ENCODE data around the gene LNPK.
"Not testable (repeated sequence)": the region's sequence is repeated elsewhere in the genome, so short reads cannot be mapped to it uniquely, and the experiment has no call there.

The LNPK gene, protein sequence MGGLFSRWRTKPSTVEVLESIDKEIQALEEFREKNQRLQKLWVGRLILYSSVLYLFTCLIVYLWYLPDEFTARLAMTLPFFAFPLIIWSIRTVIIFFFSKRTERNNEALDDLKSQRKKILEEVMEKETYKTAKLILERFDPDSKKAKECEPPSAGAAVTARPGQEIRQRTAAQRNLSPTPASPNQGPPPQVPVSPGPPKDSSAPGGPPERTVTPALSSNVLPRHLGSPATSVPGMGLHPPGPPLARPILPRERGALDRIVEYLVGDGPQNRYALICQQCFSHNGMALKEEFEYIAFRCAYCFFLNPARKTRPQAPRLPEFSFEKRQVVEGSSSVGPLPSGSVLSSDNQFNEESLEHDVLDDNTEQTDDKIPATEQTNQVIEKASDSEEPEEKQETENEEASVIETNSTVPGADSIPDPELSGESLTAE

DNA sequence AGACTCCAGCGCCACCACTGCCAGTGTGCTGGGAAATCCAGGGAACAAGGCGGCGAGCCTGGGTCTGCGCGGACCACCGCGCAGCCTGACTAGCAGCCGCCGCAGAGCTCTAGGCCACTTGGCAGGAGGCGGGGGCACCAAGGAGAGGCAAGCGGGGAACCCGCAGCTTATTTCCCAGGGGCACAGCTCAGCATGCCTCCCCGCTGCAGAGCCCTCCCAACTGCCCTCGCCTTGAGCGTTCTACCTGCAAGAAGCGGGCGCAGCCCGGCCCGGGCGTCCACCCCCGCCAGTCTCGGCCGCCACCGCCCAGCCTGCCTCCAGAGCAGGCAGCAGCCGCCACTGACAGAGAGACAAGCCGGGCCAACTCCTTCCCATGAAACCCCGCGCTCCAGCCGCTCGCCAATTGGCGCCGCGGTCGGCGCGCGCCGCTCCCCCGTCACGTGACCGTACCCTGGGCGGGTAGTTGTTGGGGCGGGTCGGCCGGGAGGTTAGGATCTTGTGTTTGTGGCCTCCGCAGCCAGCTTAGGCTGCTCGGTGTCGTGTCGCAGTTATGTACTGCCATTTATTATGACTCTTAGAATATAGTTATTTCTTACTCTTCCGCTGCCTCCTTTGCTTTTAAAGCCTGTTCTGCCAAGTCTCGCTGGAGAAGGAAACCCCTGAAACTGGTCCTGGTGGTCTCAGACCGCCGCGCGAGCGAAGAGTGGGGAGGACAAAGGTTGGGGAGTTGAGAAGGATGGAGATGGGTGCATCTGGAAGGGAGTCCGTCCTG is at the start of gene LNPK:
LNPK (minus strand) TSS at position 352 of the 772 bp plus-strand sequence. CDS start 6,683 bp downstream, outside the sequence.
- peak; percentile 92 for DNase-seq

DNA sequence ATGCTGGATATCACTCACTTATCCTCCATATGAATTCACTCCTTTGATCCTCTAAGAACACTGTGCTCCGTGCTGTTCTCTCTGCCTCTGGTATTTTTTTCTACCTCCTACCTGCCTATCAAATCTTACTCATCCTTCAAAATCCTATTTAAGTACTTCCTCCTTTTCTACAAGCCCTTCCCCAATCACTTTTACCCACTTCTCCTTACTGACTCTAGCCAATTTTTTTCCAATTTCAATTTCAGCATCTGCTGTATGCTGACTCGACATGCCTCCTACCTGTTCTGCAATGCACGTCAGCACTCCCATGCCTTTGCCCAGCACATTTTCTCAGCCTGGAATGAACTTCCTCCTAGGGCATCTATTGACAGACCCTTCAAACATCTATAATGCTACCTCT is 37.3 kb upstream of the LNPK start:
- no peak for DNase-seq

DNA sequence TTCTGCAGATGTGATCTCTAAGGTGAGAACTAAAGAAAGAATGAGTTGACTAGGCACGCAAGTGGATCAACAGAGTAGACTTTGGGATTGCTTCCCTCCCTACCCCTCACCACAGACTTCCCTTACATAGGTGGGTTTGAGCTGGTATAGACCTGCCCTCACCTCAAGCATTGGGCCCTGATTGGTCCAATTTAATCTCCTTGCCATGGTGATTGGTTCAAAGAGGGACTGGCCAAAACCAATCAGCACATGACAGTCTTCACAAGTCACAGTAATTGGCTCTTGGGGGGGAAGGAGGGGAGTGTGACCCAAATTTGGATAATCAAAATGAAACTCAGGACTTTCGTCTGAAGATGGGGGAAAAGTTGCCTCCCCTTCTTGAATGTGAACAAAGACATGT is 36.6 kb upstream of the LNPK start:
- no peak for DNase-seq

DNA sequence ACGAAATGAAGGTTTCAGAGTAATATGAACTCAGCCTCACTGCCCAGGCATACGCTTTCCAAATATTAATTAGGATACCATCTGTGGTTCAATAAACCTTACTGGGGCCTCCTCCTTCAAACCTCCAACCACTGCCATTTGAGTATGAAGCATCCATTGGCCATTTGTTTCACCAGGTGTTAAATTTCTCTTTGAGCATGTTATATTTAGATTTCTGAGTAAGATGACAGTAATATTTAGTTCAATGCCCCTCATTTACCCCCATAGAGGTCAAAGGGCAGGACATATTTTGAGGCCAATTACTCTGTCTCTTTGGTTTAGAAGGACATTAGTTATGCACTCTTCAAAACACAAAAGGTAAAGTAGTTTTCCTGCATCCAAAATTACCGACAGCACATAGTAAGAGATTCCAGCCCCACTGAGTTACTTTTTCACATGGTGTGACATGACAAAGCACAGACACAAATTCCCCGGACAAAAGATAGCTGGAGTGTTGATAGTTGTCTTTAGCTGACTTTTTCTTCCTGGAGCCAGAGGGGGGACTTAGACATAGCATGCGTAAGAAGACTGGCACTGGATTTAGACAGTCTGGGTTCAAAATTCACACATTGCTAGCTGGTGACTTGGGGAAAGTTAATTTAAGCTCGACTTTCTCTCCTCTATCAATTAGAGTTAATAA is 33.1 kb upstream of the LNPK start:
- DNase-seq, result no peak

DNA sequence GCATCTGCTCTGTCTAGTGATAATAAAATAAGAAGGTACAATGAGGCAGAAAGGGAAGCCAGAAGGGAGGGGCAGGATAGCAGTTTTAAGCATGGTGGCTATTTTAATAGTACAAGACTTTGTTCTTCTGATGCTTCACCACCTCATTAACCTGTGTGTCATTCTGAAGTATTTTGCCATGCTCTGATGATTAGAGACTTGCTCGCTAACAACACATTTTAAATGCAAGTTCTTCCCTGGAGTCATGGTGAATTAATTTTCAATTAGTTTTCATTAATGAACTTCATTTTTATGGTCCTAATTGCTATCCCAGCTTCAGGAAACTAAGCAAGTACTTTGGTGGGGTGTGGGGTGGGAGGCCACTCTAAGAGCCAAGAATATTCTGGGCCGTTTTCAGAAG is 25.7 kb upstream of the LNPK start:
- DNase-seq, result no peak

DNA sequence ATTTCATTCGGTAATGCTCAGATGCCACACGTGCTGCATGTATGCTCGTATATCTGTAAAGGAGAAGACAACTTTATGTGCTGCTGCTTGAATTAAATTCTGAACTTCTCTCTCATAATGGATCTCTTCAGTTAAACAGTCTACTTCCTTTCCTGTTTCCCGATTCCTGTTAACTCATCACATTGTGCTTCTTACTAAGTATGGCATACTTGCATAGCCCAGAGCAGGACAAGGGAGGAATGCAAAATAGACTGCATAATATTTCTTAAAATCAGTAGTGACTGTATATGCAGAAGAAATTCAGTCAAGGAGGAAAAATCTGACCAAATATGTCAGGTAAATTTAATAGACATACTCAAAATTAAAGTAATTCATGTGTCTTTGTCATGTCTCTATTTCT is 23.9 kb upstream of the LNPK start:
- no peak for DNase-seq

DNA sequence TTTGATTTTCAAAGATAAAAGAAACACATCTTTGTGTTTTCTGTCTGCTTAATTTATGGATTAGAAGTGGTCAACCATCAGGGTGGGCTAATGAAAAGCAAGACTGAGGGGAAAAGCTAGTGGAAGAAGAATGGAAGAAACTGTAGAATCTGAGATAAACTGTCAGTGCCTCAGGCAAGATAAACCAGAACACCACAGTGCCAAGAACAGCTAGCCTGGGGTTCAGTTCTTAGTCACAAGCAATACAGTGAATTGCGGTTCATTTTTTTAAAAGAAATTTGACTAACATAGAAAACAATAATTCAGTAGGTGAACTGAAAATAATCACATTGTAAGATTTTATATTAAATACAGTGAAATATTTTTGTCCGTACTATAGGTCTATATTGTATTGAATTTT is 22.0 kb upstream of the LNPK start:
- no peak for DNase-seq

DNA sequence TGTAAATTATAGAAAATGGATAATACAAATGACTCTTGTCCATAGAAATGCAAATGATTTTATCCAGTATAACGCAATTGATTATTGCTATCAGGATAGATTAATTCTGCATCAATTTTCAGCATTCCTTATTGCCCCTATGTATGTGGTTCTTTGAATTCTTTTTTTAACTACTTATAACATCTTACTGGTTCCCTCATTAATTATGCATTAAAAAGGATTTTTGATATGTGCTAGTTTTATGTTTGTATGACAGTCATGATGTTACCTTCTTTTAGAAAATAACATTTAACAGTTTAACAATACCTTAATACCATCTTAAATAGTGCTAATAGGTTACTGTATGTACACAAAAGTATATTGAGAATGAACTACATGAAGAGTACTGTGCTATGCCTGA is 20.0 kb upstream of the LNPK start:
- no peak for DNase-seq

DNA sequence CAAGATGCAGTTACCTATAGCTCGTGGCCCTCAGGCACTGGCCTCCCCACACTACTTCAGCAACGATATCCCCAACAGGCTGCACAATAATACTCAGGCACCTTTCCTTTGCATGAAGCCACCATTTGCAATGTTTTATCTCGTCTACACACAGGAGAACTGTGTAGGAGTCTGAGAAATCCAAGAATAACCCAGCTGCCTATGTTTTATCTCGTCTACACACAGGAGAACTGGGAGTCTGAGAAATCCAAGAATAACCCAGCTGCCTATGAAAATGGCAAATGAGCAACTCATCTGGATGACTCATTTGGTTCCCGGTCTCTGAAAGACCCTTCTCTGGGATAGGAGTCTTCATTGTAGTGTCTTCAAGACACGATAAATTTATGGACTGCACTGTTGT is 18.3 kb upstream of the LNPK start:
- DNase-seq, result no peak

DNA sequence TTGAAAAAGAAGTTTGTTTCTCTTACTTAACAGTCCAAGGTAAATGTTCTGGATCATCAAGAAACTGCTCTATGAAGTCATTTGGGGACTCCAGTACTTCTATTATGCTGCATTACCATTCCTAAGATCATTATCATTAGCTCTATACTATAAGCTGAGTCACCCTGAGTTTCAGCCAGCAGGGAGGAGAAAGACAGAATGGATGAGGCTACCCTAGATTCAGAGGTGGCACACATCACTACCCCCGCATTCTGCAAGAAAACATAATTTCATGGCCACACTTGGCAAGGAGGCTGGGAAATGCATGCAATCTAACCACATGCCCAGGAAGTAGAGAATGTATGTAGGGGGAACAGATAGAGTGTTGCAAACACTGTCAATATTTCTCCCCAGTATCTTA is 16.6 kb upstream of the LNPK start:
- no peak for DNase-seq

DNA sequence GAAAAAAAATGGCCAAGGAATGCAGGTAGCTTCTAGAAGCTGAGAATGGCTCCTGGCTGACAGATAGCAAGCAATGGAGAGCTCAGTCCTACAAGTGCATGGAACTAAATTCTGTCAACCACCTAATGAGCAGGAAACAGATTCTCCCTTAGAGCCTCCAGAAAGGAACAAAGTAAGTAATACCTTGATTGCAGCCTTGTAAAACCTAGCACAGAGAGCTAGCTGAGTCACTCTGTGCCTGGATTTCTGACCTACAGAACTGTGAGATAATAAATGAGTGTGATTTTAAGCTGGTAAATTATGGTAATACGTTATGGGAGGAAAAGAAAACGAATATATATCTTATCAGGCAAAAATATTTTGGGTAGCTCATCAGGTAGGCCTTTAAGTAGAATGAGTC is 7.4 kb upstream of the LNPK start:
- no peak for DNase-seq

DNA sequence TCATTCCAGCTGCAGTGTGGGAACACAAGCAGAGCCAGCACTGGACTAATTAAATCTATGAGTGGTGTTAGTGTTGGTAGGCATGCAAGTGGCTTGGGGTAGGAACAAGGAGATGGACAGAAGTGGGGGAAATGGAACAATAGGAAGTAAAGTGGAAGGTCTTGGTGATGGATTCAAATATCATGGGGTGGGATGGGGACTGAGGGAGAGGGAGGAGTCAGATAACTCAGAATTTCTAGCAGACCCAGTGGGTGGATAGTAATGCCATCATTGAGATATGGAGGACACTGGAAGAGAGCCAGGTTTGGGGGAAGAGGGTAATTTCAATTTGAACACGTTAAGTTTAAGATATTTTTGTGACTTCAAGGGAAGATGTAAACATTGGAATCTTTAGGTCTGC is 2.9 kb upstream of the LNPK start:
- no peak for DNase-seq

DNA sequence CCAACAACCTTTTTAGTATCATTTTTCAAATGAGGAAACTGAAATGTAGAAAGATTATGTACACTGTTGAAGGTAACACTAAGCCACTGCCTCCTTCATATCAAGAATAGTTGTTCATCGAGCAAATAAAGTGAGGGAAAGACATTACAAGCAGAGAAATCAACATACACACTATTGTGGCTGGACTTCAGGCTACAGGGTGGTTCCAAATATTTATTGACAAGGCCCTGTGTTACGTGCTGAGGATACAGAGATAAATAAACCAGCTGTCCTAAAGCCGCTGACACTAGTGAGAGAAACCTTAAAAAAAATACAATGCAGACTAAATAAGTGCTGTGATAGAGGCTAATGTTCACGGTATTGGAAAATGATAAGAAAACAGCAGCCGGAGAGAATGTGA is 1.9 kb upstream of the LNPK start:
- no peak for DNase-seq

DNA sequence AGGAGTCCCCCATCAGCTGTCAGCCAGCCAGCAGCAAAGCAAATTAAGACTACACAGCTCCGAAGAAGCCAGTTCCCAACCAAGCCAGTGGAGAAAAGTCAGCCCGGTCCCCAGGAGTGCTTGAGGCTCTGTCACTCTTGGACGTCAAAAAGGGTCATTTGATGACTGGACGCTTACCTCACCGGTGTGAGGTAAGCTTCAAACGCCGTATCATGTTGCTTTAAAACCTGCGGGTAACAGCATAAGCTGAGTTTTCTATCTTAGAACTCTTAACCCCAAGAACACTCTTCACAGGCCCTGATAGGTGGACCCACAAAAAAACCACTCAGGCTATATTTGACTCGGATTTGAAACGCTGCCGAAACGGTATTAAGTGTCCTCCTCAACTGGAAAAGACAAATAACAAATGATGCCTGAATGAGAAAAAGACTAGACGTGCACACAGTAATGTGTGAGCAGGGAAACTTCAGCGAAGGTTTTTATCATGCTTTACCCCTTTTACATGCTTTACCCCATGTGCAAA is 682 bp upstream of the LNPK start:
- peak; percentile 2 for DNase-seq

DNA sequence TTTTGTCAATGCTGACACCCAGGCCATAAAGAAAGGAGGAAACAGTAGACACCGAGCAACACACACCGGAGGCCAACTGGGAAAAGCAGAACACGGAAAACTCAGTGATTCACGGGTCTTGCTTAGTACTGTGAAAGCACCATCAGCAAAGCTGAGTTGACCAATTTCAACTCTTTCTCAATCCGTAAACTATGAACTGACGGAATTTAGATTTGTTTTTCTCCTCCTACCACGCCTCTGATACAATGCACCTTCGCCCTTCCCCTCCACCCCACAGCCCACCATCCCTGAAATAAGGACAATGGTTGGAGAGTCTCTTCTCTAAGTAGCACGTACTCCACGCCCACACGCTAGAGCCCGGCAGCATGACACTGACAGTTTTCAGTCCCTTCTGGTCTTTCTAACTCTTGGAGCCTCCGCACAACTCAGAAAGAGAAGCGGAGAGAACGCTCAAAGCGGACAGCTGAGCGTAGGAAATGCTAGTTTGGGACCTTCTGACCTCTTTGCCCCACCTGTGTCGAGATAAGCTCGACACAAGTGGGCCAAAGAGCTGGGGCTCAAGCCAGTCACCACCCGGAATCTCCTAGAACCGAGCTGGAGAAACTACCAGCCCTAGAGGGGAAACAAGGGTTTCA is 669 bp downstream of the LNPK start:
- DNase-seq, result peak; percentile 58

DNA sequence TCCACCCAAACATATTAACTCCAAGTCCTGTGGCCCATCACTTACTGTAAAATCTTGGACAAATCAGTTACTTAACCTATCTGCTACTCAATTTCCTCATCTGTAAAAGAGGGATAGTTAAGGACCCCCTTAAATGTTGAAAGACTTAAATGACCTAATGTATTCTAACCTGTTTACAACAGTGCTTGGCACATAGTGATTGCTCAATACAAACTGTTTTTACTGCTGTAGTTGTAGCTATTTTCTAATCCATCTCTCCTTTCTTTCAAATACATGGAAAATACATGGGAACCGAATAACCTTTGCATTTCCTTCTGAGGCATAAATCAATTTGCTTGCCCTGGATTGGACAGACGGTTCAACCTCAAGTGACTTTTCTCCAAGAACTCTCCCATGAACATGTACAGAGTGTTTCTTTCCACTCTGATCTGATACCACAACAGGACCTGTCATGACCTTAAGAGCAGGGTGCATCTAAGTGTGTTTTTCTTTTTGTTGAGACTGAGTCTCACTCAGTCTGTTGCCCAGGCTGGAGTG is 2.7 kb downstream of the LNPK start:
- no peak for DNase-seq

DNA sequence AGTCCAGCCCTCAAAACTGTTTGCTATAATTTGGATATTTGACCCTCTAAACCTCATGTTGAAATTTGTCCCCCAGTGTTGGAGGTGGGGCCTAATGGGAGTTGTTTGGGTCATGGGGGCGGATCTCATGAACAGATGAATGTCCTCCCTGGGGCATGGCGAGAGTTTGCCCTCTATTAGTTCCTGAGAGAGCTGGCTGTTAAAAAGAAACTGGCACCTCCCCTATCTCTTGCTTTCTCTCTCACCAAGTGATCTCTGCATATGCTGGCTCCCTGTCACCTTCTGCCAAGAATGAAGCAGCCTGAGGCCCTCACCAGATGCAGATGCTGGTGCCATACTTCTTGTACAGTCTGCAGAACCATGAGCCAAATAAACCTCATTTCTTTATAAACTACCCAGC is 12.0 kb downstream of the LNPK start:
- no peak for DNase-seq

DNA sequence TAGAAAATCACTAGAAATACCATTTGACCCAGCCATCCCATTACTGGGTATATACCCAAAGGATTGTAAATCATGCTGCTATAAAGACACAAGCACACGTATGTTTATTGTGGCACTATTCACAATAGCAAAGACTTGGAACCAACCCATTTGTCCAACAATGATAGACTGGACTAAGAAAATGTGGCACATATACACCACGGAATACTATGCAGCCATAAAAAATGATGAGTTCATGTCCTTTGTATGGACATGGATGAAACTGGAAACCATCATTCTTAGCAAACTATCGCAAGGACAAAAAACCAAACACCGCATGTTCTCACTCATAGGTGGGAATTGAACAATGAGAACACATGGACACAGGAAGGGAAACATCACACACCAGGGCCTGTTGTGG is 14.9 kb downstream of the LNPK start:
- DNase-seq, result not testable (repeated sequence)

DNA sequence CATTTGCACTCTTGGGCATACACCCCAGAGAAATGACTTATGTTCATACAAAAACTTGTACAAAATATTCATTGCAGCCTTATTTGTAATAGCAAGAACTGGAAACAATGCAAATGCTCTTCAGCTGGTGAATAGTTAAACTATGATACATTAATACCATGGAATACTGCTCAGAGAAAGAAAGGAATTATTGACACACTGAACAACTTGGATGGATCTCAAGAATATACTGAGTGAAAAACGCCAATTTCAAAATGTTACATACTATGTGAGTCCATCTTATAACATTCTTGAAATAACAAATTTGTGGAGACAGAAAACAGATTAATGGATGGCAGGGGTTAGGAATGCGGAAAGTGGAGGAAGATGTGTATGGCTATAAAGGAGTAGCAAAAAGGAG is 17.2 kb downstream of the LNPK start:
- DNase-seq, result no peak

DNA sequence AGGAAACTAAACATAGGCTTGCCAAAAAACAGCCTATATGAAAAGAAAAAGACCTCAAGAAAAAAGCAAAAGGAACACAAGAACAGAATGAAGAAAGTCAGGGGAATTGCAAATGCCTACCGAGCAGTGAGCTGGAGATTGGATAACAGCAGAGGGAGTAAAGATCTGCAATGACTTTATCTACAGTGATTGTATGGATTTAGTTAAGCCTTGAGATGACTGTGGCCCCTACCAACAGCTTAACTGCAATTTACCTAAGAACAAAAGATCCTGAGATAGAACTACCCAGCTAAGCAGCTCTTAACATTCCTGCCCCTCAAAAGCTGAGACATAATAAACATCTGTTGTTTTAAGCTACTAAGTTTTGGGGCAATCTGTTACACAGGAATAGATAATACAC is 20.5 kb downstream of the LNPK start:
- DNase-seq, result no peak

DNA sequence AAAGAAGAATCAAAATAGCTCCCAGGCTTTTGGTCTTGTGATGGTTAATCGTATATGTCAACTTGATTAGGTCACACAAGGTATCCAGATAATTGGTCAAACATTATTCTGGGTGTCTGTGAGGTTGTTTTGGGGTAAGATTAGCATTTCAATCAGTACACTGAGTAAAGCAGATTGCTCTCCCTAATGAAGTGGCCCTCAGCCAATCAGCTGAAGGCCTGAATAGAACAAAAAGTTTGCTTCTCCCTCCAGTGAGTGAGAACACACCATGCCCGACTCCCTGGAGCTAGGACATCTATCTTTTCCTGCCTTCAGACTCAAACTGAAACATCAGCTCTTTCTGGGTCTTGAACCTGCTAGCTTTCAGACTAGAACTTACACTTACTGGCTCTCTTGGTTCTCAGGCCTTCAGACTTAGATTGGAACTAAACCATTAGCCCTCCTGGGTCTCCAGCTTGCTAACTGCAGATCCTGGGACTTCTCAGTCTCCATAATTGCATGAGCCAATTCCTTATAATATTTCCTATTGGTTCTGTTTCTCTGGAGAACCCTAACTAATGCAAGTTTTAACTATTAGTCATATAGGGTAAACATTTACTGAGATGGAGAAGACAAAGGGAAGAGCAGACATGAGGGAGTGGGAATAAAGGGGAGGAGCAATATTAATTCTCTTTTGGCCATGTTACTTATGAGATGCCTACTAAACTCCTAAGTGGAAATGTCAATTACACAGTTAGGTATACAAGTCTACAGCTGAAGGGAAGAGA is 25.5 kb downstream of the LNPK start:
- no peak for DNase-seq

DNA sequence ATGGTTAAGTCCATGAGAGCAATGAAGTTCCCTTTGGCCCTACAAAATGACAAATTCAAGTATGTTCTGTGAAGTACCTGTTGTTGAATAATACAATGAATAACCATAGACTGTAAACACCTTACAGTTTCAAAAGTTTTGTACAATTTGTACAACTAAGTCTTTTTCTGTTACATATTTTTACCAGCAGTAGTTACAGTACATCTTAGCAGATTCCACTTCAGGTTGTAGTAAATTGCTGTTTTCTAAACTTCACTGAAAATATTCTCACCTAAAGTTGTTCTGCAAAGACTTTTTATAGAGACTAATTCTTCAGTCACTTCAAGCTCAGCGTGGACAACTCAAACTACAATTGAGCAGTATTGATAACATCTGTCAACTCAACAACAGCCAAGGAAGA is 28.7 kb downstream of the LNPK start:
- DNase-seq, result no peak
